RKO (cell line): Measurements from ENCODE around the gene SPART.
A peak's percentile ranks its signal among the peaks of the same experiment; 100 is the strongest.
"Not testable (repeated sequence)": the region's sequence is repeated elsewhere in the genome, so short reads cannot be mapped to it uniquely, and the experiment has no call there.

Source experiments
- DNase-seq: peaks from one replicate; pipeline ENCODE4 v3.0.0-alpha.2; 2016; ENCODE audit warnings: low spot score

The SPART gene

DNA sequence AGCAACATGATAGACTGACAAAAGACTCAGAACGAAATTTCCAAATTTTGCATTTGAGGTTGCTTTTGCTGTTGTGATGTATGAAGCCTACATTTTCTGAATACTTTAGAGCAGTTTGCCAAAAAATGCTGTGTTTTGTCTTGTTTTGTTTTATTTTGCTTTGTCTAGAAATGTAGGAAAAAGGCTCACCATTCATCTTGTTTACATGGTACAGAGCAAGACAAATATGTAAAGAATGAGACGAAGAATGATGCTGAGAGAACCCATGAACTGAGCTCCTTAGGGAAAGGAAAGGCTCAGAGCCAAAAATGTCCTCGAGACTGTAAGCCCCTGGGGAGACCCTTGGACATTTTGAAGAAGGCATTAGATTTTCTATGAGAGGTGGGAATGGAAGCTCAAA is 6.8 kb upstream of the SPART start:
- DNase-seq = no peak

DNA sequence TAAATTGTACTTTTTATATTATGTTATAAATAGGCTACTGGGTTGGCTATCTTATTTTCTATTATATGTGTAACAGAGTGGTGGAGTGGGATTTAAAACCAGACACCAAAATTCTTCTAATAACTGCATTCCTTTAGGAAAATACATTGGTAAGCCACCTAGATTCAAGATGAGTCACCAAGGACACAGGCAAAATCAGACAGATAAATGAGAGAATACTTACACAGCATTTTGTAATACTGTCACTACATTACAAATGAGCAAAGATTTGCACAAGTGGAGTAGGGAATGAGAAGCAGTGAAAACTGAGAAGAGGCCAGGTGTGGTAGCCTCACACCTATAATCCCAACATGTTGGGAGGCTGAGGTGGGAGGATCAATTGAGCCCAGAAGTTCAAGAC is 6.2 kb upstream of the SPART start:
- DNase-seq = no peak

DNA sequence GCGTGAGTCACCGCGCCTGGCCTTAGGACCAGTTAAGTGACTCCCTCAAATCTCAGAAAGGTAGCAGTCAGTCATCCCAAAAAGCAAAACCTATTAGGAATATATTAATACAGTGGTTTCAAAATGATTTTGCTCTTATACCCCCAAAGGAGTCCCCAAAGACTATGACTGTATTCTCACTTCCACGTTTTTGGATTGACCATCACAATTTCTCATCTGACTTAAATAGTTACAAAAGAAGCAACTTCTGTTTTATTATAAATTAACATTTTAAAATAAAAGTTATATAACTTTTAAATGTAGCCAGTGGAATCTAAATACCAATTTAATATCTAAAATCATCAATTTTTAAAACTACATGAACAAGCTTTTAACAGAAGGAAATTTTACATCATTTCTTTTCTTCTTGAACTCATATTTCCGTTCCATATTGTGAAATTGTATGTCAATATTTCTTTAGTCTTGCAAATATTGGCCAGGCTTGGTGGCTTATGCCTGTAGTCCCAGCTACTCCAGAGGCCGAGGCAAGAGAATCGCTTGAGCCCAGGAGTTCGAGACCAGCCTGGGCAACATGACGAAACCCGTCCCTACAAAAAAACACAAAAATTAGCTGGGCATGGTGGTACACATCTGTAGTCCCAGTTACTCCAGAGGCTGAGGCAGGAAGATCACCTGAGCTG is 1.5 kb upstream of the SPART start:
- no peak for DNase-seq

DNA sequence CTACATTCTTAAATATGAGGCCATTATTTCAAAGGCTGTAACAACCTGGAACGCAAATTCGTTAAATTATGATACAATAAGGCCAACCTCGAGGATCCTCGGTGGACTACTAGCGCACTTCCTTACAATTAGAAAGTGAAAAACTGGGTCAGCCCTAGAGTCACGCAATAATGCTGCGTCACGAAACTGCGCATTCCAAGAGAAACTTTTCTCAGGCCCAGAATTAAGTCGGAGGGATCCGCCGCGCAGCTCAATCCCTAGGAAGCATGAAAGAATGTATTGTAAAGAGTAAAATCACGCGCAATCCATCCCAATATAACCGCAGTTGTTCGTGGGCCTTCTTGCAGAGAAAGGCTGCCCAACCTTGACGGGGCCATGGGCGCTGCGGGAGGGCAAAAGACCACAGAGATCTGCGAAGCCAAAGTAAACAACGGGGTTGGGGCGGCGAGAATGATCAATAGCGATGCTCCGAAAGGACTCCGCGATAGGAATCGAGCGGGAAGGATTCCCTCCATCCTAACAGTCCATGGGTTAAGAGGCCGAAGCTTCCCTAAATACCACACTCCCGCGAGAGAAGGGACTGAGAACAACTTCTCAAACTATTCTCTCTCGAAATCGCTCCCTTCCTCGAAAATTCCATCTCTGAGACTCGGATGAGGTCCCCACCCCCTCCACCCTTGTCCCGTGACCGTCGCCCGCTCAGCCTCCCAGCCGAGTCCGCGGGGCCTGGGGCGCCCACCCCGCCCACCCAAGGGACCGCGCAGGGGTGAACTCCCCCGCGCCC is 564 bp downstream of the SPART start:
- DNase-seq = no peak

DNA sequence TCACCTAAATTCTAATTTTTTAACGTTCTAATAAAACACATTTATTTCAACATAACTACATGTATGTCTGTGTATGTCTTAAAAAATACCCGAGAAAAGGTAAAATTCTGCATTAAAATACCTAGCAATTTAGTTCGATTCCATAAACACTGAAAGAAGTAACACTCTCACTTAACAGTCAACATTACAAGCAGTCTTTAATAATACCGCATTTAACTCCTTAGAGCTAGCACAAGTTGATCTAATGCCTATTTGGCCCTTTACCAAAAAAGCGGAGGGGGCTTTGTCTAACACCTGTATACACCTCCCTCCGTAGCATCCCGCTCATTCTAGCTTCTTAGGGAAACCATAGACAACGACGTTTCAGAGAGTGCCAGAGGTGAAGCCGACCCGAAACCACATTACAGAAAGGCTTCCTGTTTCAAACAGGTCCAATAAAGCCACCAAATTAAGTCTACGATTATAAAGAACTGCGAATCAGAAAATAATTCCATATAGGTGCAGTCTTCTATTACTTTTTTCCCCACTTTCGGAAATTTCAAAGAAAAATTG is 1.2 kb downstream of the SPART start:
- DNase-seq = no peak

DNA sequence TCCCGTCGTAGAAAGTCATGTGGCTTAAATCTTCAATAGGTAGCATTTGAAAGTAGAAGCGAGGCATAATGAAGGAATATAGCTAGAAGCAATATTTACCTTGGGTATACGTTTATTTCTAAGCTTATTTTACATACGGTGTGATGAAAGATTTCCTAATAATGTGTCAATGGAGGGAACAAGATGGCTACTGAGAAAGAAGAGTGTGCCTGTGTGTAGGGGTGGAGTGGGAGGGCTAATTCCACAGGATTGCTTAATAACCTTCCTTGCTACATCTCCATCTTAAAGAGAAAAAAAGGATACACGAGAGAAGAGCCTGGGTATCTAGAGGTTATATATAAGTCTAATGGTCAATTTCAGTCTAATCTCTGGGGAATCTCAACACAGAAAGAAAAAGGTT is 2.0 kb downstream of the SPART start:
- no peak for DNase-seq

DNA sequence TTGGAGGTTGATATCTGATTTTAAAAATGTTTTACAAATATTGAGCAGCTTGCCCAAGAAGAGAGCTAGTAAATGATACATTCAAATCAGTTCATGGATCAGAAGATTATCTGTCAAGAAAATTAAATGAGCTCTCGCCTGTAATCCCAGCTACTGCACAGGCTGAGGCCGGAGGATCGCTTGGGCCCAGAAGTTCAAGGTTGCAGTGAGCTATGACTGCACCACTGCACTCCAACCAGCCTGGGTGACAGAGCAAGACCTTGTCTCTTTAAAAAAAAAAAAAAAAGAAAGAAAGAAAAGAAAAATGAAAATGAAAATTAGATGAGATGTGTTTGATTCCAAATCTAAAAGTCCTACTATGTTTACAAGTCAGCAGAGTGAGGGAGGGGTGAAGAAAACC is 2.4 kb downstream of the SPART start:
- no peak for DNase-seq

DNA sequence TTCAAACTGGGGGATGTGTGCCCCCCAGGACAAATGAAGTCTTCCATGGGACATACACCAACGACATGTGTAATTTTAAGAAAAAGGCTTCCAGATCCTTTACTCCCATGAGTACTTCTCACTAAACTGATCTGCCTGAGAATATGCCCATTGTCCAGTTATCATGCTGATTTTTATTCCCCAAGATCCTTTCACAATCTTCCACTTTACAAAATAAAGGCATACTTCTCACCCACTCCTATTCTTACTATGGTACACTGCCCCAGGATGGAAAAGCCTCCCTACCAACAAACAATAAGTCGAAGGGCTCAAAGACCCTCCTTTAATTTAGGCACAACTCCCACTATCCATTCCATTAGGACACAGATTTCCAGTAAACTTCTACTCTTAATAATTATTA is 3.5 kb downstream of the SPART start:
- DNase-seq = no peak

DNA sequence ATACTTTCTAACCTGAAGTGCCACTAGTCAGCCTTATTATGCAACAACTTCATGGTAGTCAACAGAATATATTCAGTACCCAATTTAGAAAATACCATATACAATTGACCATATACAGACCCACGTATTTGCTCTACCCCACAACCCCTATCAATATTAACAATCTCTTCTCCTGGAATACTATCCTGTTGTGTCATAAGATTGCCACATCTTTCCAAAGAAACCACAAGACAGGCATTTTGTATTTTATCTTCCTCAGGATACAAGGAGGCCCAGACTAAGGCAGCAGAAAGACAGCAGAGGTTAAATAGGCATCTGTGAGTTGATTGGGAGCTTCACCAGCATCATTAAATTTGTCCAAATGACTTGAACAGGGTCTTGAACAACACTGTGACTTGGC is 4.5 kb downstream of the SPART start:
- no peak for DNase-seq

DNA sequence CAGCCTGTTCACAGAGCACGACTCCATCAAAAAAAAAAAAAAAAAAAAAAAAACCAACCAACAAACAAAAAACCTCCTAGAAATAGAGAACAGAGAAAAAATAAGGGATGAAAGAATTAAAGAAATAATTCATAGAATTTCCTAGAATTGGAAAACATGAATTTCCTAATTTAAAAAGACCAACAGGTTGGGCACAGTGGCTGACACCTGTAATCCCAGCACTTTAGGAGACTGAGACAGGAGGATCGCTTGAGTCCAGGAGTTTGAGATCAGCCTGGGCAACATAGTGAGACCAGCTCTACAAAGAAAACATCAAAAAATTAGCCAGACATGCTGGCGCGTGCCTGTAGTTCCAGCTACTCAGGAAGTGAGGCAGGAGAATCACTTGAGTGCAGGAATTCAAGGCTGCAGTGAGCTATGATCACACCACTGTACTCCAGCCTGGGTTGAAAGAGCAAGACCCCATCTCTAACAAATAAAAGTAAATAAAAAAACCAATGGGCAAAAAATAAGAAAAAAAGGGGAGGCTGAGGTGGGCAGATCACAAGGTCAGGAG is 6.5 kb downstream of the SPART start:
- no peak for DNase-seq

DNA sequence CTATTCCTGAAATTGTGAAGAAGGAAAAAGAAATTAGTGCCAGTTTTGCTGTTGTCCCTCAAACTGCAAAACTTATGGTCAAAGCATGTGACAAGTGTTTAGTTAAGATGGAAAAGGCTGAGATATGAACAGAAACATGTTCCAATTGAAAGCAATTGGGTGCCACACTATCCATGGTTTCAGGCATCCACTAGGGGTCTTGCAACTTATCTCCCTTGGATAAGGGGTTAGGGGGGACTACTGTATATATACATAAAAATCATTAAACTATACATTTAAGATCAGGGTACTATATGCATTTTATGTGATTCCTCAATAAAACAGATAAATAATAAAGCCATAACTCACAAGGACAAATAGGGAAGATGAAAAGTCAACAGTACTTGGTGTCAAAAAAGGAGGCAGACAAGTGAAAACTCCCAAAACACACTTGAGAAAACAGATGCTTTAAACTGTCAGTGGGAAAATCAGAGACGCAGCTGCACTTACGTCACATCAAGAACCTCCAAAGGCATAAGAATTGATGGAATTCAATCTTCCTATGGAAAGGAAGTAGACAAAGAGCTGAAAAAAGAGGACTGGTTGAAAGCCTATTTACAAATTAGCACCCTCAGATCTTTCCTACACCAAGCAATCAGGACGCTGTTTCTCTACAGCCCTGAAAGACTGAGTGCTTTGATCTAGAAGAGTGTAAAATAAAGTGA is 8.1 kb downstream of the SPART start:
- DNase-seq = no peak

DNA sequence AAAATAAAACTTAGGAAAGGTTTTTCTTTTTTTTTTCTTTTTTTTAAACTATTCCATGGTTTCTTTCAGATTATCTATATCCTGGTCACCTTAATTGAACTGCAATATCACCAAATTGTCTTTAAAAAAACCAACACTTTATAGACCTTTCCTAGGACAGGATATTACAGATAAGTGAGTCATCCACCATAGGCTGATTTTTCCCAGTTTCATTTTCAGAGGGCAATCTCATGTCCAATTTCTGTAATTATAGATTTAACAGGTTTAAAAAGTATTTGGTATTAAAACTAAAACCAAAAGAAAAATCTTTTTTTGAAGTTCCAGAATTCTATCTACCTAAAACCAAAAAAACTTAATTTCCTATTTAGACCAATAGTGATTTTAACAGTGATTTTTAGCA is 13.2 kb downstream of the SPART start:
- DNase-seq = peak; percentile 63

DNA sequence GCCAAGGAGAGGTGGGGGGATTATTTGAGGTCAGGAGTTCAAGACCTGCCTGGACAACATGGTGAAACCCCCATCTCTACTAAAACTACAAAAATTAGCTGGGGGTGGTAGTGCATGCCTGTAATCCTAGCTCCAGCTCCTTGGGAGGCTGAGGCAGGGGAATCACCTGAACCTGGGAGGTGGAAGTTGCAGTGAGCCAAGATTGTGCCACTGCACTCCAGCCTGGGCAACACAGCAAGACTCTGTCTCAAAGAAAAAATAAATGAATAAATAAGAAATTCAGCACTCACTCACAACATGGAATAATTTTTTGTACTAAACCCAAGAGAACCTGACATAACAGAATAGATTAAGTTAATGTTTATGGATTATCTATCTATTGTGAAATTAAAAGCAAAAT is 13.9 kb downstream of the SPART start:
- DNase-seq = not testable (repeated sequence)

DNA sequence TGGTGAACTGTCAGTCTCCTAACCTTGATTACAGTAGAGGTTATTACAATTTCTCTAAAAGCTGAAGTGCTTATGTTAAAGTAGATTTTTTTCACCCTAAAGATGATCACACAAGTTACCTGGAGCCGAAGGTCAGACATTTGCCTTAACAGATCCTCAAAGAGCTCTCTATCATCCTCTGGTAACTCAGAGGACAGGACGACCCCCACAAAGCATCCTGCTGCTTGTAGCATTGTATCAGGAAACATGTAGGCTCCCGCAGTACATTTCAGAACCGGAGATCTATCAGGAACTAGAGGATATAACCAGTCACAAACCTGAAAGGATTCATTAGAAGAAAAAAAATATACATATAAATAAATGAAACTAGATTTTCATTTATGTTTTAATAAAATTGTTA is 14.9 kb downstream of the SPART start:
- DNase-seq = no peak

DNA sequence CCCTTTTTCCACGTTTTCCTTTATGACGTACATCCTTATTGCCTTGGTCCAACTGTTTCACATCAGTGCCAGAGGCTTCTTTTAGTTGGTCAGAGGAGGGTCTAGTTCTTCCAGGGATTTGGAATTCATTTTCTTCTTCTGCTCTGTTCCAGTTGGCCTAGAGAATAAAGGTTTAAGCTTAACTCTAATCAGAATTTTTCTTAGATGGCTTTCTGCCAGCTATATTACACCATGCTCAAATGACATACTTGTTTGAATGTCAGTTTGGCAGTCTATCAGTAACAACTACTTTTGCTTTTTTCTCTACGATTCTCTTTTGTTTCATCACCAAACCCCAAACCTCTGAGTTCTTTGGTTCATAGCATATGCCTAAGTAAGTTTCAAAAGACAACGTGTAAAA is 16.8 kb downstream of the SPART start:
- DNase-seq = no peak

DNA sequence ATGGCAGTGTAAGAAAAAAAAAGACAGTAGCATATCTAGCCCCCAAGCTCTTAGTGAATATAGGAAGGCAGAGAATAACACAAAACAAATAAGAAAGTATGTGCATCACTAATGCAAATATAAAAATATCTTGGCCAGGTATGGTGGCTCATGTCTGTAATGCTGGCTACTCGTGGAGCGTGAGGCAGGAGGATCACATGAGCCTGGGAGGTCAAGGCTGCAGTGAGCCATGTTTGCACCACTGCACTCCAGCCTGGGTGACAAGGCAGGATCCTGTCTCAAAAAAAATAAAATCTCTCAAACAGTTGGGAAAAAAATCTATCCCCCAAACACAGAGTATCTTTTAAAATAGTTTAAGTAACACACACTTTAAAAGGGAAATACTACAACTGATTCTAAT is 17.4 kb downstream of the SPART start:
- DNase-seq = no peak

DNA sequence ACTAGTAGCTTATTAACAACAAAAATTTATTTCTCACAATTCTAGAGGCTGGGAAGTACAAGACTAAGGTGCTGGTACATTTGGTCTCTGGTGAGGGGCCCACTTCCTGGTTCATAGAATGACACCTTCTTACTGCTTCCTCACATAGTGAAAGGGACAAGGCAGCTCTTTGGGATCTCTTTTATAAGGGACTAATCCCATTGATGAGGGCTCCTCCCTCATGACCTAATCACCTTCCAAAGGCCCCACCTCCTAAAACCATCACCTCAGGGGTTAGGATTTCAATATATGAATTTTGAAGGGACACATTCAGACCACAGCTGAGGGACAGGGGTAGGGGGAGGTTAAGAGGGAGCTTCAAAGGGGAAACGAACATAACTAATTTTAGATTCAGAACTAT is 20.3 kb downstream of the SPART start:
- DNase-seq = no peak

DNA sequence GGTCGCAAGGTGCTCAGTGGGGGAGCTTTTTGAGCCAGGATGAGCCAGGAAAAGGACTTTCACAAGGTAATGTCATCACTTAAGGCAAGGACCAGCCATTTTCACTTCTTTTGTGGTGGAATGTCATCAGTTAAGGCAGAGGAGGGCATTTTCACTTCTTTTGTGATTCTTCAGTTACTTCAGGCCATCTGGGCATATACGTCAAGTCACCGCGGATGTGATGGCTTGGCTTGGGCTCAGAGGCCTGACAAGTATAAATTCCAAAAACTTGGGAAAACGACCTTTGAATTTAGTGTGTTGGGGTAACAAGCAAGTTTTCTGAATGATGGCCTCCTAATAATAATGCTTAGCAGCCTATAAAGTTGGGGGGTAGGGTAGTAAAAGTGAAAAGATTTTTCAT is 21.3 kb downstream of the SPART start:
- not testable (repeated sequence) for DNase-seq

DNA sequence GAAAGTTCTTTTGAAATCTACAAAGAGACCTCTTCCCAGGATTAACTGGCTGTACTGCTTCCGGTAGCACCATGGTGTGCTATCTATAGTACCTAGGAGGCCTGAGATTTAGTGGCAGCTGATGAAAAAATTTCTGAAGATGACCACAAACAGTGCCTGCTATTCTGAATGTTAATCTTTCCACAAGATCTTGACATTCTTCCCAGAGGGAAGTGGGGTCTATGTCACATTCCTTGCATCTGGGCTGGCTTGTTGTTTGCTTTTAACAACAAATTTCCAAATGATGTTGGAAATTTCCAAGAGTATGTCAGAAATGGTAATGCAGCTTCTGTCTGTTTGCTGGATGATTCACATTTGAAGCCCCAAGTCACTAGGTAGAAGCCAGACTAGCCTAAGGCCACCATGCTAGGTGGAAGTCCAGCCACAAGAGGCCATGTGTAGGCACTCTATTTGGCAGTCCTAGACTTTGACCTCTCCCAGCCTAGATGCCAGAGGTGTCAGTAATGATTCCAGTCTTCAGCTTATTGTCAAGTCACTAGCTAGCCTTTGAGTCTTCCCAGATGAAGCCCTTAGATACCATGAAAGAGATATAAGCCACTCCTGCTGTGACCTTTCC is 22.1 kb downstream of the SPART start:
- no peak for DNase-seq

DNA sequence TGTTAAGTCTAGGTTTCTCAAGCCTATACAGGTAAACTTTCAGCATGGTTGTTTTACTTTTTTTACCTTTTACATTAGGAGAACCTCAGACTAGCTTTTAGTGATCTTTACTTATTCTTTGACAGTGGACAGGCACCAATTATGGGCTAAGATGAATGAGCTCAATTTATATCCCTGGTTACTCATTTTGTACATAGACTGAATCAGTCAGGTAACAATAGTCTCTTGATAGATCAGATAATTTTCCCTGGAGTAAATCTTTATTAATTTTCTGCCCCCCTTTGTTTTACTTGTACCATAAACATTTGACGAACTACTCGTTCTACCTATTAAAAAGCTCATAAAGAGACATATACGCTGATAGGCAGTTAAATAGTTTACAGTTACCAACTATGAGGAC is 22.8 kb downstream of the SPART start:
- no peak for DNase-seq

DNA sequence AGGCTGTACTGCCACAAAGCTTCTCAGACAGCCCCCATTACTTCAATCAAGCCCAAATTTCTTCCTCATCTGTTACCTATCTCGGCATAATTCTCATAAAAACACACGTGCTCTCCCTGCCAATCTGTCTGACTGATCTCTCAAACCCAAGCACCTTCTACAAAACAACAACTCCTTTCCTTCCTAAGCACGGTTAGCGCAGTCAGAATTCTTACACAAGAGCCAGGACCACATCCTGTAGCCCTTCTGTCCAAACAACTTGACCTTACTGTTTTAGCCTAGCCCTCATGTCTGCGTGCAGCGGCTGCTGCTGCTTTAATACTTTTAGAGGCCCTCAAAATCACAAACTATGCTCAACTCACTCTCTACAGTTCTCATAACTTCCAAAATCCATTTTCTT is 26.4 kb downstream of the SPART start:
- DNase-seq = not testable (repeated sequence)
